ENCODE measurements around the gene RPRD1A.
"Not testable (repeated sequence)": the region's sequence is repeated elsewhere in the genome, so short reads cannot be mapped to it uniquely, and the experiment has no call there.

The RPRD1A gene

GRCh38 chr18:35972197-35973000 is 95.0 kb downstream of the RPRD1A start, which contains the start of gene RMP24:
RMP24 (plus strand) TSS chr18:35972679.
- H3K4me3 ChIP-seq (ENCODE audit: low read depth, low read length), result peak within 1 kb of the TSS; percentile 99
- H3K27ac ChIP-seq (ENCODE audit: low read depth, low read length), result peak within 1 kb of the TSS; percentile 60
- H3K79me2 ChIP-seq (ENCODE audit: control insufficient read depth, insufficient read depth, low read length, unreplicated experiment), result peaks cover 25% of the 10 kb centered on the region
- peak within 1 kb of the TSS; percentile 93 for H2AFZ ChIP-seq (ENCODE audit: low read length, unreplicated experiment)
- H3K36me3 ChIP-seq (ENCODE audit: insufficient read depth, low read length), result peaks cover 14% of the 10 kb centered on the region
- no peaks in the 10 kb centered on the region for H3K27me3 ChIP-seq (ENCODE audit: insufficient read depth, low read length)
- H3K4me1 ChIP-seq (ENCODE audit: control insufficient read depth, insufficient read depth, low read length, unreplicated experiment), result peaks cover 21% of the 10 kb centered on the region

GRCh38 chr18:35971661-35972196 is 95.6 kb downstream of the RPRD1A start:
- Histone ChIP-seq H3K27me3 (ENCODE audit: insufficient read depth, low read length) (no peaks in the 10 kb centered on the region), H3K27ac (ENCODE audit: low read depth, low read length) (peak overlapping the region; percentile 60), H3K79me2 (ENCODE audit: control insufficient read depth, insufficient read depth, low read length, unreplicated experiment) (peaks cover 25% of the 10 kb centered on the region), H3K4me1 (ENCODE audit: control insufficient read depth, insufficient read depth, low read length, unreplicated experiment) (peaks cover 21% of the 10 kb centered on the region), H3K4me3 (ENCODE audit: low read depth, low read length) (peak overlapping the region; percentile 99), H2AFZ (ENCODE audit: low read length, unreplicated experiment) (peak overlapping the region; percentile 93), H3K36me3 (ENCODE audit: insufficient read depth, low read length) (peaks cover 12% of the 10 kb centered on the region)

GRCh38 chr18:35969676-35970075 is 97.7 kb downstream of the RPRD1A start:
- H3K27me3 ChIP-seq (ENCODE audit: insufficient read depth, low read length), result no peaks in the 10 kb centered on the region
- no peak overlapping the region for H2AFZ ChIP-seq (ENCODE audit: low read length, unreplicated experiment)
- no peaks in the 10 kb centered on the region for H3K36me3 ChIP-seq (ENCODE audit: insufficient read depth, low read length)
- H3K4me3 ChIP-seq (ENCODE audit: low read depth, low read length), result peak overlapping the region; percentile 48; the same call in 1 of the 2 replicates
- peaks cover 20% of the 10 kb centered on the region for H3K79me2 ChIP-seq (ENCODE audit: control insufficient read depth, insufficient read depth, low read length, unreplicated experiment)
- peaks cover 21% of the 10 kb centered on the region for H3K4me1 ChIP-seq (ENCODE audit: control insufficient read depth, insufficient read depth, low read length, unreplicated experiment)
- H3K27ac ChIP-seq (ENCODE audit: low read depth, low read length), result no peak overlapping the region

GRCh38 chr18:35968278-35968880 is 99.0 kb downstream of the RPRD1A start:
- Histone ChIP-seq H3K27me3 (ENCODE audit: insufficient read depth, low read length) (no peaks in the 10 kb centered on the region), H3K79me2 (ENCODE audit: control insufficient read depth, insufficient read depth, low read length, unreplicated experiment) (peaks cover 9% of the 10 kb centered on the region), H3K4me1 (ENCODE audit: control insufficient read depth, insufficient read depth, low read length, unreplicated experiment) (peaks cover 11% of the 10 kb centered on the region), H3K36me3 (ENCODE audit: insufficient read depth, low read length) (no peaks in the 10 kb centered on the region), H3K27ac (ENCODE audit: low read depth, low read length) (no peak overlapping the region), H3K4me3 (ENCODE audit: low read depth, low read length) (no peak overlapping the region), H2AFZ (ENCODE audit: low read length, unreplicated experiment) (no peak overlapping the region)

GRCh38 chr18:35967866-35968265 is 99.5 kb downstream of the RPRD1A start:
- H3K27me3 ChIP-seq (ENCODE audit: insufficient read depth, low read length); H3K79me2 ChIP-seq (ENCODE audit: control insufficient read depth, insufficient read depth, low read length, unreplicated experiment); H2AFZ ChIP-seq (ENCODE audit: low read length, unreplicated experiment); H3K4me3 ChIP-seq (ENCODE audit: low read depth, low read length); H3K4me1 ChIP-seq (ENCODE audit: control insufficient read depth, insufficient read depth, low read length, unreplicated experiment); H3K36me3 ChIP-seq (ENCODE audit: insufficient read depth, low read length); H3K27ac ChIP-seq (ENCODE audit: low read depth, low read length): not testable (repeated sequence)

- H3K79me2 ChIP-seq (ENCODE audit: control insufficient read depth, insufficient read depth, low read length, unreplicated experiment), result no peaks in the 10 kb centered on the region
- no peak overlapping the region for H3K27ac ChIP-seq (ENCODE audit: low read depth, low read length)
- peaks cover 13% of the 10 kb centered on the region for H3K27me3 ChIP-seq (ENCODE audit: insufficient read depth, low read length)
- H2AFZ ChIP-seq (ENCODE audit: low read length, unreplicated experiment), result no peak overlapping the region
- no peak overlapping the region for H3K4me3 ChIP-seq (ENCODE audit: low read depth, low read length)
- no peaks in the 10 kb centered on the region for H3K36me3 ChIP-seq (ENCODE audit: insufficient read depth, low read length)
- H3K4me1 ChIP-seq (ENCODE audit: control insufficient read depth, insufficient read depth, low read length, unreplicated experiment), result no peaks in the 10 kb centered on the region
Observed at GRCh38 chr18:35964319-35964718, 103.0 kb downstream of the RPRD1A start.

- peaks cover 21% of the 10 kb centered on the region for H3K27me3 ChIP-seq (ENCODE audit: insufficient read depth, low read length)
- H3K36me3 ChIP-seq (ENCODE audit: insufficient read depth, low read length), result no peaks in the 10 kb centered on the region
- H2AFZ ChIP-seq (ENCODE audit: low read length, unreplicated experiment), result no peak overlapping the region
- no peak overlapping the region for H3K4me3 ChIP-seq (ENCODE audit: low read depth, low read length)
- no peak overlapping the region for H3K27ac ChIP-seq (ENCODE audit: low read depth, low read length)
- no peaks in the 10 kb centered on the region for H3K4me1 ChIP-seq (ENCODE audit: control insufficient read depth, insufficient read depth, low read length, unreplicated experiment)
- H3K79me2 ChIP-seq (ENCODE audit: control insufficient read depth, insufficient read depth, low read length, unreplicated experiment), result no peaks in the 10 kb centered on the region
Observed at GRCh38 chr18:35962320-35962719, 105.0 kb downstream of the RPRD1A start.

GRCh38 chr18:35956226-35956625 is 111.1 kb downstream of the RPRD1A start:
- no peaks in the 10 kb centered on the region for H3K36me3 ChIP-seq (ENCODE audit: insufficient read depth, low read length)
- H3K79me2 ChIP-seq (ENCODE audit: control insufficient read depth, insufficient read depth, low read length, unreplicated experiment), result no peaks in the 10 kb centered on the region
- H3K4me3 ChIP-seq (ENCODE audit: low read depth, low read length), result no peak overlapping the region
- peaks cover 42% of the 10 kb centered on the region for H3K27me3 ChIP-seq (ENCODE audit: insufficient read depth, low read length)
- H2AFZ ChIP-seq (ENCODE audit: low read length, unreplicated experiment), result no peak overlapping the region
- no peak overlapping the region for H3K27ac ChIP-seq (ENCODE audit: low read depth, low read length)
- no peaks in the 10 kb centered on the region for H3K4me1 ChIP-seq (ENCODE audit: control insufficient read depth, insufficient read depth, low read length, unreplicated experiment)

GRCh38 chr18:35953688-35954087 is 113.7 kb downstream of the RPRD1A start:
- H3K4me3 ChIP-seq (ENCODE audit: low read depth, low read length), result no peak overlapping the region
- no peak overlapping the region for H2AFZ ChIP-seq (ENCODE audit: low read length, unreplicated experiment)
- H3K36me3 ChIP-seq (ENCODE audit: insufficient read depth, low read length), result no peaks in the 10 kb centered on the region
- peaks cover 41% of the 10 kb centered on the region for H3K27me3 ChIP-seq (ENCODE audit: insufficient read depth, low read length)
- no peak overlapping the region for H3K27ac ChIP-seq (ENCODE audit: low read depth, low read length)
- no peaks in the 10 kb centered on the region for H3K79me2 ChIP-seq (ENCODE audit: control insufficient read depth, insufficient read depth, low read length, unreplicated experiment)
- H3K4me1 ChIP-seq (ENCODE audit: control insufficient read depth, insufficient read depth, low read length, unreplicated experiment), result no peaks in the 10 kb centered on the region

GRCh38 chr18:35950628-35950982 is 116.8 kb downstream of the RPRD1A start:
- Histone ChIP-seq H3K27me3 (ENCODE audit: insufficient read depth, low read length) (peaks cover 28% of the 10 kb centered on the region), H3K36me3 (ENCODE audit: insufficient read depth, low read length) (no peaks in the 10 kb centered on the region), H2AFZ (ENCODE audit: low read length, unreplicated experiment) (no peak overlapping the region), H3K4me3 (ENCODE audit: low read depth, low read length) (peak overlapping the region; percentile 78), H3K79me2 (ENCODE audit: control insufficient read depth, insufficient read depth, low read length, unreplicated experiment) (no peaks in the 10 kb centered on the region), H3K4me1 (ENCODE audit: control insufficient read depth, insufficient read depth, low read length, unreplicated experiment) (no peaks in the 10 kb centered on the region), H3K27ac (ENCODE audit: low read depth, low read length) (no peak overlapping the region)
